ENCODE data around the gene MYOC.
"Not testable (repeated sequence)": the region's sequence is repeated elsewhere in the genome, so short reads cannot be mapped to it uniquely, and the experiment has no call there.

The MYOC gene

DNA sequence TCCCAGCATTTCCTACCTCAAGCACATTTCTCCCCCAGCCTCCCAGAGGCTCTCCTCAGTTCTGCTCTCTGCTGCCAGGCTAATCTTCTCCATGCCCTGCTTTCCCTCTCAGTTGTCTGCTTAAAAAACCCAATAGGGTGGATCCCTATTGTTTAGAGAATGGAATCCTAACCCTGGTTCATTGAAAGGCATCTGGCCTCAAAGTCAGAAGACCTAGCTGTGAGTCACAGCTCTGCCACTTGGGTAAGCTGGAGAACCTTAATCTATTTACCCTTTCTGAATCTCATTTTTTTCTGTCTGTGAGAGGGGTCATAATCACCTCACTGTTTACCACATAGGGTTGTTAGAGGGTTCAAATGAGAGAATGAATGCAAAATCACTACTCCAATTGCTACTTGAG lies 12.5 kb upstream of the MYOC start:
- Histone ChIP-seq H3K4me2 (ENCODE audit: low read length) (no peak overlapping the region), H3K36me3 (ENCODE audit: insufficient read depth, low read length) (no peaks in the 10 kb centered on the region), H3K4me3 (ENCODE audit: low read length) (no peak overlapping the region), H3K4me1 (ENCODE audit: control insufficient read depth, insufficient read depth, low read length) (no peaks in the 10 kb centered on the region), H3K9me3 (replicated peaks; ENCODE audit: low read length) (no peaks in the 10 kb centered on the region), H3K9ac (ENCODE audit: low read depth, low read length) (no peak overlapping the region), H3K27me3 (ENCODE audit: control insufficient read depth, insufficient read depth, low read length) (no peaks in the 10 kb centered on the region)

DNA sequence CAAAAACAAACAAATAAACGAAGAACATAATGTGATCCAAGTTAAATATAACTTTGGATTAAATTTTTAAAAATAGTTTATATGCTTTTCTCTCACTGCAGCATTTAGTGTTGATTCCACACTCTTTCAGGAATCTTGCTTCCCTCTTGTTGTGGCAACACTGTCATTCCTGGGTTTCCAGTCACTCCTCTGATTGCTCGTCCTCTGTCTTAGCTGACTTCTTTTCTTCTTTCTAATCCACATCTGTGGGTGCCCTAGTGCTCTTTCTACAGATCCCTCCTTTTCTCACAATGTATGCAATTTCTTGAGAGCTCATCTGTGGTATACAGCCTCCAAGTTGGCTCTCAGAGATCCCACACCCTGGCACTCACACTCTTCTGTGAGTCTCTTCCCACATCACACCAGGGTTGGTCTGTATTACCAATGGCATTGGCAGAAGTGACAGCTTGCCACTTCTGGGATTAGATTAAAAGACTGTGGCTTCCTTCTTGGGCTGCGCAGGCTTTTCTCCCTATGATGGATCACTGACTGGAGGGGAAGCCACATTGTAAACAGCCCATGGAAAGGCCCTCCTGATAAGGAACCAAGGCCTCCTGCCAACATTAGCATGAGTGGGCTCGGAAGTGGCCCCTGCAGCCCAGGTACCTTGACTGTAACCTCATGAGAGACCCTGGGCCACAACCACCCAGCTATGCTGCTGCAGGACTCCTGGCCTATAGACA lies 11.5 kb upstream of the MYOC start:
- H3K27me3 ChIP-seq (ENCODE audit: control insufficient read depth, insufficient read depth, low read length) = no peaks in the 10 kb centered on the region
- H3K4me3 ChIP-seq (ENCODE audit: low read length) = no peak overlapping the region
- H3K9ac ChIP-seq (ENCODE audit: low read depth, low read length) = no peak overlapping the region
- no peaks in the 10 kb centered on the region for H3K9me3 ChIP-seq (replicated peaks; ENCODE audit: low read length)
- H3K4me1 ChIP-seq (ENCODE audit: control insufficient read depth, insufficient read depth, low read length) = no peaks in the 10 kb centered on the region
- no peaks in the 10 kb centered on the region for H3K36me3 ChIP-seq (ENCODE audit: insufficient read depth, low read length)
- H3K4me2 ChIP-seq (ENCODE audit: low read length) = no peak overlapping the region

DNA sequence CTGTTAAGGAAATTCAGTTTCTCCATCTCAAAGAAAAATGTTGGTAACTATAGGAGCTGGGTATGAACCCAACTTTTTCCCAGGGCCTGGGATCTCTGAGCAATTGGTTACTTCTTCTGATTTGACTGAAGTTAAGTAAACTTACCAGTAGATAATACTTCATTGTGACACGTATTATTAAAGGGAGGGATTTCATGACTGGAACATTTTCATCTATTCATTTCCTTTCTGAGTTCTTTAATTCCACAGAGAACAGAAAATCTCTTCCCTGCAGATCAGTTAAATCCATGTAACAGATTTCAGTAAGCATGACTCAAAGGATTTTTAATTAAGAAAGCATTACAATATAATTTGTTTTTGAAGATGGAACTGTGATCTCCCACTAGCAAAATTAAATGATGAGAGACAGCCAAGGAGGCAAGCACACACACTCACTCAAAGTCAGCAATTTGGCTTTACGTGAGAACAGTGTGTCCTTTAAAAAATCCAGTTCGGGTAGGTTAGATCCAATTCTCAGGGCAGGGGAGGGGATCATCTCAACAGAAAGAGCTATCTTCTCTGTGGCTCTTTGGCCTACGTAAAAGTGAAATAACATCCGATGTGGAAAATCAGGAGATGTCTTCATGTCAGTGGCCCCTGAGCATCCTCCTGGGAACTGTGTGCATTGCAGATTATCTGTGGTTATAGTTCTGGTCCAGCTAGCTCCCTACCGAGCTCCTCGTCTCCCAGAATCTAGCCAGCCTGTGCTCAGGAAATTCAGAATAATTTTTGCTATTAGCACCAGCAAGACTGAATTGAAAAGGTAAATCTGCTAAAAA lies 10.8 kb upstream of the MYOC start:
- Histone ChIP-seq H3K4me1 (ENCODE audit: control insufficient read depth, insufficient read depth, low read length) (no peaks in the 10 kb centered on the region), H3K4me2 (ENCODE audit: low read length) (no peak overlapping the region), H3K27me3 (ENCODE audit: control insufficient read depth, insufficient read depth, low read length) (no peaks in the 10 kb centered on the region), H3K36me3 (ENCODE audit: insufficient read depth, low read length) (no peaks in the 10 kb centered on the region), H3K9ac (ENCODE audit: low read depth, low read length) (no peak overlapping the region), H3K9me3 (replicated peaks; ENCODE audit: low read length) (no peaks in the 10 kb centered on the region), H3K4me3 (ENCODE audit: low read length) (no peak overlapping the region)

DNA sequence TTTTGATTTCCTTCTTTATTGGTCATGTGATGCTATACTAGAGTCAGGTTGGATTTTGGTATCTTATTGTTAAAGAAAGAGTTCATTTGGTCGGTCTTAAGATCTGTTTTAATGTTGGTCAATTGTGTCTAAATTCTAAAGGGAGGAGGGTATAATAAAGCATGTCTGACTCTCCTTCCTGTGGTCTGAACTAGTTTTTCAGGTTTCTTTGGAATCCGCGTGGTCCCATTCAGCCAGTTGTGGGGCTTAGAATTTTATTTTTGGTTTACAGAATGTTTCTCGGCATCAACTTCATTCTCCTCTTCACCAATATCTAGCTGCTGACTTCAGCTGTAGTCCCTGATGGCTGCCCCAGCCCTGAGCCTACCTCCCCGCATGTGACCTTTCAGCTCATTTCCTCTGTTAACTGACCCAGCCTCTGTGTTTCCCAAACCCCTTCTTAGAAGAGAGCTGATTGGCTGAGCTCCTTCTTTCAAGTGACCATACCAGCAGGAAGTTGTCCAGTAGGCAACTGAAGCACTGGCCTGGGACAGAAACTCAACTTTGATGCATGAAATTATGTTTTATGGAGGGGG lies 8.7 kb upstream of the MYOC start:
- Histone ChIP-seq H3K4me3 (ENCODE audit: low read length) (no peak overlapping the region), H3K27me3 (ENCODE audit: control insufficient read depth, insufficient read depth, low read length) (no peaks in the 10 kb centered on the region), H3K4me2 (ENCODE audit: low read length) (no peak overlapping the region), H3K36me3 (ENCODE audit: insufficient read depth, low read length) (no peaks in the 10 kb centered on the region), H3K9me3 (replicated peaks; ENCODE audit: low read length) (no peaks in the 10 kb centered on the region), H3K4me1 (ENCODE audit: control insufficient read depth, insufficient read depth, low read length) (no peaks in the 10 kb centered on the region), H3K9ac (ENCODE audit: low read depth, low read length) (no peak overlapping the region)

DNA sequence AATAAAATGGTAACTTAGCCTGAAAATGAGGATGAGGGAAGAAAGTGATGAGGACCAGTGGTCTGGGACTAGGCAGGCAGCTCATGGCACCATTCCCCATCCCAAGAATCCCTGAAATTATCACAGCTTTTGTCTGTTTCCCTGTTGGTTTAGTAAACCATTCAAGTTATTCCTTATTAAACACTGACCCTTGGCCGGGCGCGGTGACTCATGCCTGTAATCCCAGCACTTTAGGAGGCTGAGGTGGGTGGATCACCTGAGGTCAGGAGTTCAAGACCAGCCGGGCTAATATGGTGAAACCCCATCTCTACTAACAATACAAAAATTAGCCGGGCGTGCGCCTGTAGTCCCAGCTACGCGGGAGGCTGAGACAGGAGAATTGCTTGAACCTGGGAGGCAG lies 3.7 kb upstream of the MYOC start:
- not testable (repeated sequence) for H3K9ac ChIP-seq (ENCODE audit: low read depth, low read length); H3K9me3 ChIP-seq (replicated peaks; ENCODE audit: low read length); H3K27me3 ChIP-seq (ENCODE audit: control insufficient read depth, insufficient read depth, low read length); H3K4me2 ChIP-seq (ENCODE audit: low read length); H3K36me3 ChIP-seq (ENCODE audit: insufficient read depth, low read length); H3K4me3 ChIP-seq (ENCODE audit: low read length)
- H3K4me1 ChIP-seq (ENCODE audit: control insufficient read depth, insufficient read depth, low read length) = peaks cover 19% of the 10 kb centered on the region

DNA sequence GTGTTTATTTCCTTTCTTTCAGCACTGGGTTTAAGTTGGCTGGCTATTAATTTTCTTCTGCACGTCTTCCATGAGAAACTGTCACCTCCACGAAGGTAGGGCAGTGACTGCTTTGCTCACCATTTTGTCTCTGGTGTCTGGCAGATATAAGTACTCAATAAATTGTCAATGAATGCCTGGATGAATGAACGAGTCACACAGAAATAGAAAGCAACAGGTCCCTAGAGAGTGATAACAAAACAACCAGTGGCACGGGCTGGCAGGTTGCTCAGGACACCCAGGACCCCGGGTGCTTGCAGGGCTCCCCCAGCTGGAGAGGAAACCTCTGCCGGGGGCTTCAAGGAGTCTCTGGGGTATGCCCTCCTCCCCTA lies 3.2 kb upstream of the MYOC start:
- Histone ChIP-seq H3K36me3 (ENCODE audit: insufficient read depth, low read length) (no peaks in the 10 kb centered on the region), H3K4me1 (ENCODE audit: control insufficient read depth, insufficient read depth, low read length) (peaks cover 19% of the 10 kb centered on the region), H3K4me3 (ENCODE audit: low read length) (no peak overlapping the region), H3K9me3 (replicated peaks; ENCODE audit: low read length) (no peaks in the 10 kb centered on the region), H3K4me2 (ENCODE audit: low read length) (peak overlapping the region; percentile 67), H3K27me3 (ENCODE audit: control insufficient read depth, insufficient read depth, low read length) (no peaks in the 10 kb centered on the region), H3K9ac (ENCODE audit: low read depth, low read length) (no peak overlapping the region)

DNA sequence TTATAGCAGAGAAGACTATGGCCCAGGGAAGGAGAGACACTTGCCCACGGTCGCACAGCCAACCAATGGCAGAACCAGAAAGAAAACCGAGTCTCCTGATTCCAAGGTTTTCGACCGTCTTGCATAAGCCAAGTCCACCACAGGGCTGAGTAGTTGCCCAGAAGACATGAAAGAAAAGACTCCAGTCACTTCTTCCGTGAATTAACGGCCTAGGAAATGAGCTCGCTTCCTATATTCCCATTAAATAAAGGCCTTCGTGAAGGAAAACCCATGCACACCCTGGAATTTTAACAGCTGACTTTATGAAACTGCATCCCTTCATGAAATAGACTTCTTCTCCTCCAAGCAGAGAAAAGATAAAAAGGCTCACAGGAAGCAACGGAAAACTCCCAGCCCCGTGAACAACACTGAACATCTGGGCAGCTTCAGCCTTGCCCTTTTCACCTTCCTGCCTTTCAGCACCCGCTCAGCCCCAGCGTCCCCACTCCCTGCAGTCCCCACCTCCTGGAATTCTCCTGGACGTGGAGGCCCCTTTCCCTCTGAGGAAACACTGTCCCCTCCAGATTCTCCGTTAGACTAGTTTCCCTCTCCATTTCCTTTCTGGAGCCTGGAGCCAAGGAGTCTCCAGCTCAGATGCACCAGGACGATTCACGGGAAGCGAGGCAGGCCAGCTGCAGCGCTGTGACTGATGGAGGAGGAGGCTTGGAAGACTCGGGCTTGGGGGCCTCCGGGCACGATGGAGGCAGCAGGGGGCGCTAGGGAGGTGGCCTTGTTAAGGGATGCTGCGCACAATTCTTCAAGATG lies 2.7 kb upstream of the MYOC start:
- no peaks in the 10 kb centered on the region for H3K9me3 ChIP-seq (replicated peaks; ENCODE audit: low read length)
- no peak overlapping the region for H3K9ac ChIP-seq (ENCODE audit: low read depth, low read length)
- no peaks in the 10 kb centered on the region for H3K27me3 ChIP-seq (ENCODE audit: control insufficient read depth, insufficient read depth, low read length)
- H3K36me3 ChIP-seq (ENCODE audit: insufficient read depth, low read length) = no peaks in the 10 kb centered on the region
- peak overlapping the region; percentile 67 for H3K4me2 ChIP-seq (ENCODE audit: low read length)
- H3K4me1 ChIP-seq (ENCODE audit: control insufficient read depth, insufficient read depth, low read length) = peaks cover 19% of the 10 kb centered on the region
- H3K4me3 ChIP-seq (ENCODE audit: low read length) = no peak overlapping the region

DNA sequence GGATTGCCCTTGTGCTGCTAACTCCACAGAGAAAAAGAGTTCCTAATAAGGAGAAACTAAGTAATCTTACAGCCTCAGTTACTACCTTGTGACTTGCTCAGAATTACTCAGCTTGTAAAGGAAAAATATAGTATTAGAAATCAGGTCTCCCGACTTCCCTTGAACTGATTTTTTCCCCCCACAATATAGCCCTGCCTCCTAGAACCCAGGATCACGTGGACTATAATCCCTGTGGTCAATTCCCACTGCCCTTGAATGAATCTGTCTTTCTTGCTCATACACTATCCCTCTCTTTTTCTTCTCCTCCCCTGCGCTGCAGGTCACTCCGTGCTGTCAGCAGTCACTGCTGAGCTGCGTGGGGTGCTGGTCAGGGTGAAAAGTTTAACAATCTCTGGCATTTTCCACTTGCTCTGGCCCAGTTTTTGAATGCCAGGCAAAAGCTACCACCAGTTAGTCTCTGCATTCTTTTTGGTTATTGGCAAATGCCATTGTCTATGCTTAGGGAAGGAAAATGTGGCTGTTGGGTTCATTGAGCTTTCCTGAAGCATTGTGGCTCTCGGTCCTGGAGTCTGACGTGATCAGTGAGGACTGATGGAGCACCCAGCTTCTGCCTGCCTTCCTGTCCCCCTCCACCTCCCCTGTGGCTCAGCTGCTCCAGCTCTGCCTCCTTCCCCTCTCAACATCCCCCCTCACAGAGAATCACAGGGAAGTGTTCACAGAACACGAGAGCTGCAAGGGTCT lies 1.9 kb upstream of the MYOC start:
- Histone ChIP-seq H3K4me1 (ENCODE audit: control insufficient read depth, insufficient read depth, low read length) (peaks cover 19% of the 10 kb centered on the region), H3K9me3 (replicated peaks; ENCODE audit: low read length) (no peaks in the 10 kb centered on the region), H3K4me2 (ENCODE audit: low read length) (peak overlapping the region; percentile 67), H3K9ac (ENCODE audit: low read depth, low read length) (no peak overlapping the region), H3K27me3 (ENCODE audit: control insufficient read depth, insufficient read depth, low read length) (no peaks in the 10 kb centered on the region), H3K36me3 (ENCODE audit: insufficient read depth, low read length) (no peaks in the 10 kb centered on the region), H3K4me3 (ENCODE audit: low read length) (no peak overlapping the region)

DNA sequence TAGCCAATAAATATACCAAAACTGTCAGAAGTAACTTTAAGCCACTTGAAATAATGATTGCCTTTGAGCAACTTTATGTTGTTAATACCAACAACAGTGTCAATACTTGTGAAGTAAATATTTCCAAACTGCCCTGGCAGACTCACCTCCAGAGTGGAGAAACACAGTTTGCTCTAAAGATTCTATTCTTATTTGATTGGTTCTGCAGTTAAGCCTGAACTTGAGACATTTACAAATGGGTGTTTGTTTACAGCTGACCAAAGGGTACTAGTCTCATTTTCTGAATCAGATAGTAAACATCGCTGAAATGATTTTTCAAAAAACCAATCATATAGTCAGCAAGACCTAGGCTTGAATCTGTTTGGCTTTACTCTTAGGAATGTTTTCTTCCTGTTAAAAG lies 1.3 kb upstream of the MYOC start:
- H3K27me3 ChIP-seq (ENCODE audit: control insufficient read depth, insufficient read depth, low read length) = no peaks in the 10 kb centered on the region
- peak overlapping the region; percentile 67 for H3K4me2 ChIP-seq (ENCODE audit: low read length)
- H3K9me3 ChIP-seq (replicated peaks; ENCODE audit: low read length) = no peaks in the 10 kb centered on the region
- no peaks in the 10 kb centered on the region for H3K36me3 ChIP-seq (ENCODE audit: insufficient read depth, low read length)
- H3K4me3 ChIP-seq (ENCODE audit: low read length) = no peak overlapping the region
- H3K4me1 ChIP-seq (ENCODE audit: control insufficient read depth, insufficient read depth, low read length) = peaks cover 19% of the 10 kb centered on the region
- H3K9ac ChIP-seq (ENCODE audit: low read depth, low read length) = no peak overlapping the region

DNA sequence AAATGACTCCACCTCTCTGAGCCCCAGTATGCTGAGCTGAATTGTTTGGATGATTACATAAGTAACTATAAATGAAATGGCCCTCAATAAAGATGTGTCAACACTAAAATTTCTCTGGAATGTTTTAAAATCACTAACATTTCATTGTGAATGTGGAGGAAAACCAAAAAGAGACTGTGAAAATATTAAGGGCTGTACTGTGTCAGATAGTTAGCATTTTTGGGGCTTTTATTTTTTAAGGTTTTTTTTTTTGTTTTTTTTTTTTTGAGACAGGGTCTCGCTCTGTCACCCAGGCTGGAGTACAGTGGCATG lies 6.3 kb downstream of the MYOC start:
- Histone ChIP-seq H3K4me3 (ENCODE audit: low read length) (no peak overlapping the region), H3K36me3 (ENCODE audit: insufficient read depth, low read length) (no peaks in the 10 kb centered on the region), H3K27me3 (ENCODE audit: control insufficient read depth, insufficient read depth, low read length) (peaks cover 5% of the 10 kb centered on the region), H3K4me2 (ENCODE audit: low read length) (no peak overlapping the region), H3K9me3 (replicated peaks; ENCODE audit: low read length) (no peaks in the 10 kb centered on the region), H3K9ac (ENCODE audit: low read depth, low read length) (no peak overlapping the region), H3K4me1 (ENCODE audit: control insufficient read depth, insufficient read depth, low read length) (peaks cover 7% of the 10 kb centered on the region)
